CD1c-positive myeloid dendritic cell (primary cell): Measurements from ENCODE around the gene WDR18.
"Not testable (repeated sequence)": the region's sequence is repeated elsewhere in the genome, so short reads cannot be mapped to it uniquely, and the experiment has no call there.

ENCODE experiments used
- DNase-seq: peaks from one replicate; pipeline ENCODE4 v3.0.0-alpha.2; 2016; ENCODE audit errors: extremely low spot score

Gene WDR18

GRCh38 chr19:950352-951066 lies 33.6 kb upstream of the WDR18 start:
- DNase-seq = no peak

GRCh38 chr19:952049-952679 lies 32.0 kb upstream of the WDR18 start:
- no peak for DNase-seq

GRCh38 chr19:952680-953444 lies 31.3 kb upstream of the WDR18 start:
- DNase-seq = no peak

- DNase-seq = no peak
Observed at GRCh38 chr19:953445-954271, 30.5 kb upstream of the WDR18 start.

GRCh38 chr19:954272-954671 lies 29.9 kb upstream of the WDR18 start:
- DNase-seq = no peak

- DNase-seq = peak; percentile 38
Observed at GRCh38 chr19:954672-955494, 29.3 kb upstream of the WDR18 start.

- no peak for DNase-seq
Observed at GRCh38 chr19:955803-956765, 28.1 kb upstream of the WDR18 start.

- no peak for DNase-seq
Observed at GRCh38 chr19:956766-957440, 27.2 kb upstream of the WDR18 start.

- not testable (repeated sequence) for DNase-seq
Observed at GRCh38 chr19:957578-957977, 26.6 kb upstream of the WDR18 start.

GRCh38 chr19:958967-959855 lies 24.9 kb upstream of the WDR18 start:
- peak; percentile 78 for DNase-seq

GRCh38 chr19:960020-960419 lies 24.1 kb upstream of the WDR18 start:
- DNase-seq = no peak

- no peak for DNase-seq
Observed at GRCh38 chr19:960601-960938, 23.6 kb upstream of the WDR18 start.

GRCh38 chr19:961866-962620 lies 22.1 kb upstream of the WDR18 start:
- peak; percentile 74 for DNase-seq

GRCh38 chr19:962683-963400 lies 21.3 kb upstream of the WDR18 start:
- no peak for DNase-seq

- no peak for DNase-seq
Observed at GRCh38 chr19:963486-963951, 20.6 kb upstream of the WDR18 start.

GRCh38 chr19:964116-964520 lies 20.0 kb upstream of the WDR18 start:
- DNase-seq = no peak
